SK-N-SH treated with all-trans-retinoic acid at 6 μM for 48 hours (cell line): ENCODE data around the gene NKD1.
"Not testable (repeated sequence)": the region's sequence is repeated elsewhere in the genome, so short reads cannot be mapped to it uniquely, and the experiment has no call there.

ENCODE experiments used
- ATAC-seq: fragments of 200-7000 bp; cut with Tn5 transposase; 3 replicates; pipeline ENCODE4 v1.9.1; 2020; ENCODE audit warnings: mild to moderate bottlenecking, moderate library complexity
- ARNTL ChIP-seq: fragments of 450-650 bp; formaldehyde crosslinking; IDR thresholded peaks from 2 replicates; pipeline ENCODE4 v1.5.0; 2020; ENCODE audit warnings: low read depth, mild to moderate bottlenecking, moderate library complexity, borderline replicate concordance
- BACH2 ChIP-seq: fragments of 250-450 bp; sonication (Bioruptor Pico); IDR thresholded peaks from 2 replicates; pipeline ENCODE4 v1.9.0; 2021; ENCODE audit warnings: mild to moderate bottlenecking, borderline replicate concordance
- CREB5 ChIP-seq: fragments of 250-450 bp; sonication (Bioruptor Pico); IDR thresholded peaks from 2 replicates; pipeline ENCODE4 v1.5.1; 2020; ENCODE audit warnings: low read depth, mild to moderate bottlenecking, moderate library complexity
- CSDC2 ChIP-seq: fragments of 250-450 bp; sonication (Bioruptor Pico); IDR thresholded peaks from 2 replicates; pipeline ENCODE4 v1.5.0; 2020; ENCODE audit warnings: mild to moderate bottlenecking, moderate library complexity
- CSRNP3 ChIP-seq: fragments of 250-450 bp; sonication (Bioruptor Pico); IDR thresholded peaks from 2 replicates; pipeline ENCODE4 v1.5.1; 2021; ENCODE audit warnings: mild to moderate bottlenecking, moderate library complexity
- ESRRG ChIP-seq: fragments of 250-450 bp; sonication (Bioruptor Pico); IDR thresholded peaks from 2 replicates; pipeline ENCODE4 v1.6.1; 2021; ENCODE audit warnings: mild to moderate bottlenecking
- GLIS3 ChIP-seq: fragments of 250-450 bp; sonication (Bioruptor Pico); IDR thresholded peaks from 2 replicates; pipeline ENCODE4 v1.5.0; 2020; ENCODE audit warnings: mild to moderate bottlenecking, moderate library complexity
- ISL1 ChIP-seq: fragments of 250-450 bp; sonication (Bioruptor Pico); IDR thresholded peaks from 2 replicates; pipeline ENCODE4 v2.1.2; 2022; ENCODE audit warnings: mild to moderate bottlenecking, moderate library complexity
- OSR1 ChIP-seq: fragments of 250-450 bp; sonication (Bioruptor Pico); IDR thresholded peaks from 2 replicates; pipeline ENCODE4 v1.8.0; 2022; ENCODE audit warnings: moderate library complexity, mild to moderate bottlenecking, inconsistent platforms
- PATZ1 ChIP-seq: fragments of 250-450 bp; sonication (Bioruptor Pico); IDR thresholded peaks from 2 replicates; pipeline ENCODE4 v1.8.0; 2020; ENCODE audit warnings: mild to moderate bottlenecking, moderate library complexity, borderline replicate concordance
- POU6F1 ChIP-seq: fragments of 250-450 bp; sonication (Bioruptor Pico); IDR thresholded peaks from 2 replicates; pipeline ENCODE4 v1.8.0; 2021; ENCODE audit warnings: low read depth, mild to moderate bottlenecking, moderate library complexity, borderline replicate concordance
- PPARA ChIP-seq: fragments of 250-450 bp; sonication (Bioruptor Pico); IDR thresholded peaks from 2 replicates; pipeline ENCODE4 v1.5.0; 2020; ENCODE audit warnings: mild to moderate bottlenecking, borderline replicate concordance
- RARB ChIP-seq: fragments of 250-450 bp; sonication (Bioruptor Pico); IDR thresholded peaks from 2 replicates; pipeline ENCODE4 v1.8.0; 2021; ENCODE audit warnings: mild to moderate bottlenecking, moderate library complexity
- SNAI2 ChIP-seq: fragments of 250-450 bp; sonication (Bioruptor Pico); IDR thresholded peaks from 2 replicates; pipeline ENCODE4 v1.5.0; 2020; ENCODE audit warnings: mild to moderate bottlenecking, moderate library complexity
- TCF4 ChIP-seq: fragments of 250-450 bp; sonication (Bioruptor Pico); IDR thresholded peaks from 2 replicates; pipeline ENCODE4 v1.8.0; 2021; ENCODE audit warnings: mild to moderate bottlenecking, moderate library complexity, borderline replicate concordance
- TOX ChIP-seq: fragments of 250-450 bp; sonication (Bioruptor Pico); IDR thresholded peaks from 2 replicates; pipeline ENCODE4 v1.8.0; 2021; ENCODE audit warnings: mild to moderate bottlenecking, moderate library complexity, borderline replicate concordance
- TSHZ2 ChIP-seq: fragments of 250-450 bp; sonication (Bioruptor Pico); IDR thresholded peaks from 2 replicates; pipeline ENCODE4 v1.5.0; 2020; ENCODE audit warnings: mild to moderate bottlenecking, moderate library complexity
- ZC3H10 ChIP-seq: fragments of 250-450 bp; sonication (Bioruptor Pico); IDR thresholded peaks from 2 replicates; pipeline ENCODE4 v1.5.1; 2021; ENCODE audit warnings: mild to moderate bottlenecking, moderate library complexity
- ZFP30 ChIP-seq: fragments of 450-650 bp; formaldehyde crosslinking; IDR thresholded peaks from 2 replicates; pipeline ENCODE4 v1.5.0; 2022; ENCODE audit warnings: mild to moderate bottlenecking, moderate library complexity
- ZNF565 ChIP-seq: fragments of 450-650 bp; formaldehyde crosslinking; conservative IDR thresholded peaks from 2 replicates; pipeline ENCODE4 v1.5.0; 2020; ENCODE audit warnings: low read depth, mild to moderate bottlenecking, moderate library complexity
- ZNF70 ChIP-seq: fragments of 450-650 bp; formaldehyde crosslinking; IDR thresholded peaks from 2 replicates; pipeline ENCODE4 v1.5.0; 2020; ENCODE audit warnings: mild to moderate bottlenecking, moderate library complexity
- ZNF8 ChIP-seq: fragments of 450-650 bp; formaldehyde crosslinking; IDR thresholded peaks from 2 replicates; pipeline ENCODE4 v1.5.0; 2020; ENCODE audit warnings: mild to moderate bottlenecking, moderate library complexity

NKD1 gene

GRCh38 chr16:50534958-50535357, 13.2 kb upstream of the NKD1 start:
- no peak for ATAC-seq
- TF ChIP-seq PATZ1 (no peak), ISL1 (CRISPR knock-in tag) (no peak), OSR1 (no peak), CSRNP3 (no peak), TCF4 (CRISPR knock-in tag) (no peak), CREB5 (CRISPR knock-in tag) (no peak), ESRRG (no peak), ZNF8 (CRISPR knock-in tag) (no peak), ARNTL (no peak), ZC3H10 (CRISPR knock-in tag) (no peak), ZNF70 (CRISPR knock-in tag) (no peak), RARB (no peak), TSHZ2 (CRISPR knock-in tag) (no peak), POU6F1 (CRISPR knock-in tag) (no peak), TOX (CRISPR knock-in tag) (no peak), BACH2 (CRISPR knock-in tag) (no peak), ZFP30 (CRISPR knock-in tag) (no peak), SNAI2 (no peak), PPARA (no peak), ZNF565 (no peak)

GRCh38 chr16:50535506-50536257, 12.5 kb upstream of the NKD1 start:
- no peak for ATAC-seq
- TF ChIP-seq GLIS3 (CRISPR knock-in tag) (no peak), ESRRG (no peak), CSDC2 (no peak), TCF4 (CRISPR knock-in tag) (no peak), ARNTL (no peak), ZNF8 (CRISPR knock-in tag) (no peak), ZC3H10 (CRISPR knock-in tag) (no peak), ZNF565 (no peak), PPARA (no peak), POU6F1 (CRISPR knock-in tag) (no peak), RARB (no peak), BACH2 (CRISPR knock-in tag) (no peak), PATZ1 (no peak), TOX (CRISPR knock-in tag) (no peak), SNAI2 (no peak), ZFP30 (CRISPR knock-in tag) (no peak), CREB5 (CRISPR knock-in tag) (no peak), CSRNP3 (no peak), ISL1 (CRISPR knock-in tag) (no peak)
- TF ChIP-seq, all 23 proteins: peak for 0

GRCh38 chr16:50536258-50536645, 11.9 kb upstream of the NKD1 start:
- not testable (repeated sequence) for ATAC-seq
